Measurements from ENCODE around the gene FAM13A. TPM values are rescaled to one million over a fixed set of nuclear protein-coding genes. Genes with fewer than 3 reads are reported as not detected.

FAM13A gene
- total and polyA plus RNA-seq, 11 donors: 3.7 to 30.4 (median 11.5) TPM

DNA sequence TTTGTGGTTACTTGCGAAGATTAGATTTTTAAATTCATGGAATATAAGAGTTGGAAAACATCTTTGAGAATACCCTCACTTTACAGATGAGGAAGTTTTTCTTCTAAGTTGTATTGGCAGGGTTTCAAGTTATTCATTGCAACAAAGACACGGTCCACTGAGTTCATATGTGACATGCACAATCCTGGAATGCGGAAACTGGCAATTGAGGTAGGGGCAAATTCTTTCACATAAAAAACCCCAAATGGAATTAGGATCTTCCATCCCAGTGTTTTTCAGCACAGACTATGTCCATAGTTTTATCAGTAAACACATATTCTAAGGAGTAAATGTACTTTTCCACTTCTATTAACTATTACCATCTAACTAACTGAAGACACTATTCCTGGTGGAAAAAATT is 277.6 kb downstream of the FAM13A start:
- intact Hi-C loops (cut with DNase I): no loop called here
- H3K27ac ChIP-seq: no peak overlapping the region

DNA sequence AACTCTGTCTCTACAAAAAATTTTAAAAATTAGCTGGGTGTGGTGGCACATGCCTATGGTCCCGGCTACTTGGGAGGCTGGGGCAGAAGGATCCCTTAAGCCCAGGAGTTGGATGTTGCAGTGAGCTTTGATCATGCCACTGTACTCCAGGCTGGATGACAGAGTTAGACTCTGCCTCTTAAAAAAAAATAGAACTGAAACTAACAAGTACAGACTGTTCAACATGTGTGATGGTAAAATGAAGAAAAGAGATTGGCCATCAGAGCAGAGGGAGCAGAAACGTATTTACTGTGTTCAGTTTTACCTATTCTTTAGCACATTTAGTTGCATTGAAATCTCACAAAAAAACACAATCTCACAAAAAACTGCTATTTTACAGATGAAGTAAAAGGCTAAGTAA is 281.5 kb downstream of the FAM13A start:
- no peaks in the 10 kb centered on the region for H3K4me1 ChIP-seq
- WGBS, 4 donors: 92 to 97% (median 95%) methylated on average over 2 of the region's 2 CpGs
- peaks cover 0 to 82% (median 33%) of the 10 kb centered on the region in 9 donors for H3K36me3 ChIP-seq
- no peak for ATAC-seq
- TF ChIP-seq, protein P1, sequence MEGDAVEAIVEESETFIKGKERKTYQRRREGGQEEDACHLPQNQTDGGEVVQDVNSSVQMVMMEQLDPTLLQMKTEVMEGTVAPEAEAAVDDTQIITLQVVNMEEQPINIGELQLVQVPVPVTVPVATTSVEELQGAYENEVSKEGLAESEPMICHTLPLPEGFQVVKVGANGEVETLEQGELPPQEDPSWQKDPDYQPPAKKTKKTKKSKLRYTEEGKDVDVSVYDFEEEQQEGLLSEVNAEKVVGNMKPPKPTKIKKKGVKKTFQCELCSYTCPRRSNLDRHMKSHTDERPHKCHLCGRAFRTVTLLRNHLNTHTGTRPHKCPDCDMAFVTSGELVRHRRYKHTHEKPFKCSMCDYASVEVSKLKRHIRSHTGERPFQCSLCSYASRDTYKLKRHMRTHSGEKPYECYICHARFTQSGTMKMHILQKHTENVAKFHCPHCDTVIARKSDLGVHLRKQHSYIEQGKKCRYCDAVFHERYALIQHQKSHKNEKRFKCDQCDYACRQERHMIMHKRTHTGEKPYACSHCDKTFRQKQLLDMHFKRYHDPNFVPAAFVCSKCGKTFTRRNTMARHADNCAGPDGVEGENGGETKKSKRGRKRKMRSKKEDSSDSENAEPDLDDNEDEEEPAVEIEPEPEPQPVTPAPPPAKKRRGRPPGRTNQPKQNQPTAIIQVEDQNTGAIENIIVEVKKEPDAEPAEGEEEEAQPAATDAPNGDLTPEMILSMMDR (IDR thresholded peaks at IDR 0.05): no peak
- no peak for TF ChIP-seq POLR2A (IDR thresholded peaks at IDR 0.05)
- DNase-seq: no peak
- H3K27me3 ChIP-seq: no peaks in the 10 kb centered on the region
- H3K9me3 ChIP-seq: no peaks in the 10 kb centered on the region
- intact Hi-C loops (cut with DNase I): no loop called here
- no peak overlapping the region for H3K27ac ChIP-seq
- H3K4me3 ChIP-seq: no peak overlapping the region

More for the DNA sequence above, 277.6 kb downstream of the FAM13A start:
- DNase-seq (no peak), ATAC-seq (no peak)
- TF ChIP-seq POLR2A (IDR thresholded peaks at IDR 0.05): no peak
- TF ChIP-seq, protein P1 (IDR thresholded peaks at IDR 0.05): no peak
- H3K9me3 ChIP-seq: no peaks in the 10 kb centered on the region
- H3K4me3 ChIP-seq: no peak overlapping the region
- peaks cover 0 to 93% (median 52%) of the 10 kb centered on the region in 9 donors for H3K36me3 ChIP-seq
- no peaks in the 10 kb centered on the region for H3K27me3 ChIP-seq
- 72 to 75% (median 73%) methylated on average over 3 of the region's 3 CpGs for WGBS, 4 donors
- no peaks in the 10 kb centered on the region for H3K4me1 ChIP-seq

DNA sequence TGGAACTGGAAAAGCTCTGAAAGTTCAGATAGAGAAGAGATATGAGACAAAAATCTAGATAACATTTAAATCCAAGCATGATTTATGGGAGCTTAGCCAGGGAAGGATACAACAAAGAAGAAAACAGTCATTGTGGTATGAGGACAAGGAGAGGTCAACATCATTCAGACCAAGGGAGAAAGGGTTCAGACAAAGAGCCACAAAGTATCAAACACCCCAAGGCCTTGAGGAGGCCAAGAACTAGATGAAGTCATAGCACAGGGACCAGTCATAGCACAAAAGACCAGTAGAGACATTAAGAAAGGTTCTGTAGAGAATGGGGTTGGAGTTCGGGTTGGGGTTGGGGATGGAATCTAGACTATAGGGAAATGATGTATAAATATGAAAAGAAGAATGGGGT is 282.0 kb downstream of the FAM13A start:
- Histone ChIP-seq H3K9me3 (no peaks in the 10 kb centered on the region), H3K4me1 (no peaks in the 10 kb centered on the region), H3K36me3 (peaks cover 0 to 82% (median 28%) of the 10 kb centered on the region in 9 donors), H3K27ac (no peak overlapping the region), H3K4me3 (no peak overlapping the region), H3K27me3 (no peaks in the 10 kb centered on the region)
- WGBS, 4 donors: 92 to 98% (median 93%) methylated on average over 1 of the region's 1 CpG
- no peak for ATAC-seq
- TF ChIP-seq POLR2A (IDR thresholded peaks at IDR 0.05): no peak
- TF ChIP-seq, protein P1 (IDR thresholded peaks at IDR 0.05): no peak
- DNase-seq: no peak
- intact Hi-C loops (cut with DNase I): no loop called here

DNA sequence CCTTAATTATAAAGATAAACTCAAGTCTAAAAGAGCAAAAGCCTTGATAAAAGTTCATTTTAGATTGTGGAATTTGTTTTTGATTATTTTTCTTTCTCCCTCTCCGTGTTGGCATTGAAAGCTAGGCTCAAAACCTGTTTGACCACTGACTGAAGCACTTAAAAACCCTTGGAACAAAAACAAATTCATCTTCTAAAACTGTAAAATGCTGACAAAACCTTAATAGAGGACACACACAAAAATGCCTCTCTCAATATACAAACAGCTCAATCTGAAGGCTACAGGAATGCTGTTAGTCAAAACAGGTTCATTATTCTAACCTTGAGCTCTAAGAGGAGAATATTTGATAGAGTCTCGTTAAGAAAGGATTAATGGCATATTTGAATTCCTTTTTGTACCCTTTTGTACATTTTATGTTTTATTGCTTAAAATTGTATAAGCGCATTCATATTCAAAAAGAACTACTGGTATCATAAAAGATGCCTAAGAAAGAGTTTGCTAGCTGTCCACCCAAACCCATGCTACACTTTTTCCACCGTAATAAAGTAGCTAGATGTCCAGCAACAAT is 285.0 kb downstream of the FAM13A start:
- Histone ChIP-seq H3K27me3 (no peaks in the 10 kb centered on the region), H3K4me3 (no peak overlapping the region), H3K36me3 (peaks cover 0 to 86% (median 25%) of the 10 kb centered on the region in 9 donors), H3K4me1 (no peaks in the 10 kb centered on the region), H3K9me3 (no peaks in the 10 kb centered on the region), H3K27ac (no peak overlapping the region)
- DNase-seq (no peak), ATAC-seq (no peak)
- WGBS, 4 donors: 89 to 97% (median 96%) methylated on average over 4 of the region's 4 CpGs
- TF ChIP-seq, protein P1 (IDR thresholded peaks at IDR 0.05): no peak
- TF ChIP-seq POLR2A (IDR thresholded peaks at IDR 0.05): no peak
- intact Hi-C loops (cut with DNase I): no loop called here

All from heart left ventricle (tissue), 16 donors.